ENCODE measurements around the gene MUC12. TPM values are rescaled to one million over a fixed set of nuclear protein-coding genes. Genes with fewer than 3 reads are reported as not detected.

The MUC12 gene
- total and polyA plus RNA-seq, 2 donors (not counting 3 experiments of a cell fraction or from before 2014, with no cell fraction given) = not detected

DNA sequence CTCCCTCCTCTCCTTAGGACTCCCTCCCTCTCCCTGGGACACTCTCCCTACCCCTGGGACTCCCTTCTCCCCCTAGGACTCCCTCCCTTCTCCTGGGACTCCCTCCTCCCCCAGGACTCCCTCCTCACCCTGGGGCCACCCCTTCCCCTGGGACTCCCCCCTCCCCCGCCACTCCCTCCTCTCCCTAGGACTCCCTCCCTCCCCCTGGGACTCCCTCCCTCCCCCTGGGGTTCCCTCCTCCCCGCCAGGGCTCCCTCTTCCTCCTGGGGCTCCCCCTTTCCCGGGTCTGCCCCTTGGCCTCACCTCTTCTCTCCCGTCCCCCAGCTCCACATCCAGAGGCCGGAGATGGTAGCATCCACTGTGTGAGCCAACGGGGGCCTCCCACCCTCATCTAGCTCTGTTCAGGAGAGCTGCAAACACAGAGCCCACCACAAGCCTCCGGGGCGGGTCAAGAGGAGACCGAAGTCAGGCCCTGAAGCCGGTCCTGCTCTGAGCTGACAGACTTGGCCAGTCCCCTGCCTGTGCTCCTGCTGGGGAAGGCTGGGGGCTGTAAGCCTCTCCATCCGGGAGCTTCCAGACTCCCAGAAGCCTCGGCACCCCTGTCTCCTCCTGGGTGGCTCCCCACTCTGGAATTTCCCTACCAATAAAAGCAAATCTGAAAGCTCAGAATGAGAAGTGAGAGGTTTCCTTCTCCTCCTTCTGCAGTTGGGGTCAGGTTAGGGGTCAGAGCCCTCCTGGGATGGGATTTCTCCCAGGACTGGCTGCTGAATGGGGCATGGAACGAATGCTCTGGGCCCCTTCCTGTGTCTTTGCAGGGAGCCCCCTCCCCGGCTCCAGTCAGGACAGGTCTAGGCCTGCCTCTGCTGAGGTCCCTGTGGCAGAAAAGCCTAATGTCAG lies 49.2 kb downstream of the MUC12 start:
- Histone ChIP-seq H2AFZ (ENCODE audit: low read depth, low read length) (no peak overlapping the region), H4K20me1 (replicated peaks; ENCODE audit: control insufficient read depth, extremely low read depth, insufficient read depth, low read length) (no peaks in the 10 kb centered on the region), H3K79me2 (ENCODE audit: control insufficient read depth, insufficient read depth, low read length) (no peaks in the 10 kb centered on the region), H3K27ac (ENCODE audit: insufficient read depth, low read depth, low read length) (no peak overlapping the region), H3K36me3 (ENCODE audit: control insufficient read depth in 2 of 2, extremely low read depth in 1 of 2, insufficient read depth in 2 of 2, low read length in 2 of 2) (no peaks in the 10 kb centered on the region), H3K9me3 (replicated peaks; ENCODE audit: control insufficient read depth, insufficient read depth, low read length) (no peaks in the 10 kb centered on the region), H3K9me1 (replicated peaks; ENCODE audit: control insufficient read depth, extremely low read depth, insufficient read depth, low read length) (no peaks in the 10 kb centered on the region), H3K4me2 (ENCODE audit: insufficient read depth, low read length) (no peak overlapping the region), H3K4me1 (ENCODE audit: control insufficient read depth, extremely low read depth, insufficient read depth, low read length) (peaks cover 3% of the 10 kb centered on the region), H3K27me3 (ENCODE audit: control insufficient read depth in 2 of 2, insufficient read depth in 2 of 2, low read length in 2 of 2) (no peaks in the 10 kb centered on the region), H3K4me3 (replicated peaks in 1 of 3; ENCODE audit: insufficient read depth in 1 of 3, low read depth in 1 of 3, low read length in 3 of 3) (no peak overlapping the region), H3K9ac (replicated peaks; ENCODE audit: extremely low read depth, insufficient read depth, low read length) (no peak overlapping the region)
- intact Hi-C loops (cut with micrococcal nuclease) = loop anchor here (10.0 kb wide), 1 partner anchor 54 kb away; the partner anchor contains the start of gene MUC12
- TF ChIP-seq, protein P1, sequence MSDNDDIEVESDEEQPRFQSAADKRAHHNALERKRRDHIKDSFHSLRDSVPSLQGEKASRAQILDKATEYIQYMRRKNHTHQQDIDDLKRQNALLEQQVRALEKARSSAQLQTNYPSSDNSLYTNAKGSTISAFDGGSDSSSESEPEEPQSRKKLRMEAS (IDR thresholded peaks at IDR 0.05; ENCODE audit: insufficient read depth, insufficient read length) = no peak
- no peak for TF ChIP-seq FOS (IDR thresholded peaks at IDR 0.05; ENCODE audit: borderline replicate concordance, insufficient read depth, low read length)
- dilution Hi-C loops (cut with MboI; ENCODE audit: extremely low pct_ligation_motif_present, low sequenced_read_pairs) = no loop called here
- DNase-seq (ENCODE audit: low read depth, low spot score) (no peak), FAIRE-seq (no peak)
- POLR2A ChIA-PET = no interaction called here
- BruUV-seq (replicated peaks) = no TSS peak
- CTCF ChIA-PET = no interaction called here

DNA sequence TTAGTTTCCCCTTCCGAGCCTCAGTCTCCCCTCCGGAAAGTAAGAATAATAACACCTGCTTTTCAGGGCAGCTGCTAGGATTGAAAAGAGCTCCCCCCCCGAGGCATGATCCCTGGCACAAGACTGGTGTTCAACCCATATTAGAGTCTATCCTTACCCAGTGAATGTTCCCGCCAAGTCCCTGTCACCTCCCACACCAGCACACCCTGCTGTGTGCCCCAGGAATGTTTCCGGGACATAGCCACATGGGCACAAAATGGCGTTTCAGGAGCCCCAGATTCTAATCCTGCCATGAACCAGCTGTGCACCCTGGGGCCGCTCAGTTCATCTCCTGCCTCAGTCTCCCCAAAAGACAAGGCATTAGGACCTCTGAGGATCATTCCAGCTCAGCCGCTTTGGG lies 51.1 kb downstream of the MUC12 start:
- H3K9me3 ChIP-seq (replicated peaks; ENCODE audit: control insufficient read depth, insufficient read depth, low read length) = no peaks in the 10 kb centered on the region
- no peaks in the 10 kb centered on the region for H3K79me2 ChIP-seq (ENCODE audit: control insufficient read depth, insufficient read depth, low read length)
- no peak overlapping the region for H2AFZ ChIP-seq (ENCODE audit: low read depth, low read length)
- no peak for DNase-seq (ENCODE audit: low read depth, low spot score)
- no peaks in the 10 kb centered on the region for H4K20me1 ChIP-seq (replicated peaks; ENCODE audit: control insufficient read depth, extremely low read depth, insufficient read depth, low read length)
- H3K4me1 ChIP-seq (ENCODE audit: control insufficient read depth, extremely low read depth, insufficient read depth, low read length) = peaks cover 3% of the 10 kb centered on the region
- CTCF ChIA-PET = interaction anchor here (0.8 to 0.9 kb wide), 2 partner anchors 54 to 57 kb away, joined by 3 read pairs; no protein-coding TSS in a partner anchor
- no peak overlapping the region for H3K27ac ChIP-seq (ENCODE audit: insufficient read depth, low read depth, low read length)
- no peaks in the 10 kb centered on the region for H3K9me1 ChIP-seq (replicated peaks; ENCODE audit: control insufficient read depth, extremely low read depth, insufficient read depth, low read length)
- no peak for FAIRE-seq
- H3K27me3 ChIP-seq (ENCODE audit: control insufficient read depth in 2 of 2, insufficient read depth in 2 of 2, low read length in 2 of 2) = no peaks in the 10 kb centered on the region
- TF ChIP-seq FOS (IDR thresholded peaks at IDR 0.05; ENCODE audit: borderline replicate concordance, insufficient read depth, low read length) (no peak), POLR2AphosphoS5 (IDR thresholded peaks at IDR 0.05; ENCODE audit: insufficient read depth, low read depth, low read length) (no peak), POLR2A (IDR thresholded peaks at IDR 0.05; ENCODE audit: low read depth, low read length) (no peak), GATA2 (IDR thresholded peaks at IDR 0.05; ENCODE audit: insufficient read depth, insufficient read length, low read depth, low read length) (no peak), JUN (IDR thresholded peaks at IDR 0.05; ENCODE audit: borderline replicate concordance, insufficient read depth, insufficient read length, low read depth) (no peak), EZH2 (IDR thresholded peaks at IDR 0.05; ENCODE audit: borderline replicate concordance, low read depth, low read length, severe bottlenecking) (no peak), MYC (IDR thresholded peaks at IDR 0.05; ENCODE audit: low read depth, low read length) (no peak)
- TF ChIP-seq, protein P2, sequence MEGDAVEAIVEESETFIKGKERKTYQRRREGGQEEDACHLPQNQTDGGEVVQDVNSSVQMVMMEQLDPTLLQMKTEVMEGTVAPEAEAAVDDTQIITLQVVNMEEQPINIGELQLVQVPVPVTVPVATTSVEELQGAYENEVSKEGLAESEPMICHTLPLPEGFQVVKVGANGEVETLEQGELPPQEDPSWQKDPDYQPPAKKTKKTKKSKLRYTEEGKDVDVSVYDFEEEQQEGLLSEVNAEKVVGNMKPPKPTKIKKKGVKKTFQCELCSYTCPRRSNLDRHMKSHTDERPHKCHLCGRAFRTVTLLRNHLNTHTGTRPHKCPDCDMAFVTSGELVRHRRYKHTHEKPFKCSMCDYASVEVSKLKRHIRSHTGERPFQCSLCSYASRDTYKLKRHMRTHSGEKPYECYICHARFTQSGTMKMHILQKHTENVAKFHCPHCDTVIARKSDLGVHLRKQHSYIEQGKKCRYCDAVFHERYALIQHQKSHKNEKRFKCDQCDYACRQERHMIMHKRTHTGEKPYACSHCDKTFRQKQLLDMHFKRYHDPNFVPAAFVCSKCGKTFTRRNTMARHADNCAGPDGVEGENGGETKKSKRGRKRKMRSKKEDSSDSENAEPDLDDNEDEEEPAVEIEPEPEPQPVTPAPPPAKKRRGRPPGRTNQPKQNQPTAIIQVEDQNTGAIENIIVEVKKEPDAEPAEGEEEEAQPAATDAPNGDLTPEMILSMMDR (IDR thresholded peaks at IDR 0.05; ENCODE audit: extremely low read depth in 1 of 2, insufficient read depth in 1 of 2, low read depth in 1 of 2, low read length in 2 of 2) = no peak
- TF ChIP-seq, protein P1 (IDR thresholded peaks at IDR 0.05; ENCODE audit: insufficient read depth, insufficient read length) = no peak
- dilution Hi-C loops (cut with MboI; ENCODE audit: extremely low pct_ligation_motif_present, low sequenced_read_pairs) = no loop called here
- POLR2A ChIA-PET = no interaction called here
- no peak overlapping the region for H3K9ac ChIP-seq (replicated peaks; ENCODE audit: extremely low read depth, insufficient read depth, low read length)
- no peak overlapping the region for H3K4me2 ChIP-seq (ENCODE audit: insufficient read depth, low read length)
- no TSS peak for BruUV-seq (replicated peaks)
- intact Hi-C loops (cut with micrococcal nuclease) = no loop called here
- no peak overlapping the region for H3K4me3 ChIP-seq (replicated peaks in 1 of 3; ENCODE audit: insufficient read depth in 1 of 3, low read depth in 1 of 3, low read length in 3 of 3)
- H3K36me3 ChIP-seq (ENCODE audit: control insufficient read depth in 2 of 2, extremely low read depth in 1 of 2, insufficient read depth in 2 of 2, low read length in 2 of 2) = no peaks in the 10 kb centered on the region

Measured in endothelial cell of umbilical vein (primary cell).